ENCODE data around the gene ZNF821.
"Not testable (repeated sequence)": the region's sequence is repeated elsewhere in the genome, so short reads cannot be mapped to it uniquely, and the experiment has no call there.

Gene ZNF821

DNA sequence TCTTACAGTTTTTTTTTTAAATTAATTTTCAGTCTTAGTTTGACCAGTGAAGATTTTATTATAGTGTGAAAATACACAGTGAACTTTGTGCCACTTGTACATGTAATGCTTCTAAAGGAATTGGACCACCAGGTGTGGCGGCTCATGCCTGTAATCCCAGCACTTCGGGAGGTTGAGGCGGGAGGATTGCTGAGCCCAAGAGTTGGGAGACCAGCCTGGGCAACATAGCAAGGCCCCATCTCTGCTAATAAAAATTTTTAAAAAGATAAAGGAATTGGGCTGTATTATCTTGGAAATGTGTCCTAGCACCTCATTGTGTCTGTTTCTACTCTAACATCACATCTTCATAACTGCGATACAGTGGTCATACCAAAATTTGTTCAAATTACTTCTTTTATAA lies 15.2 kb upstream of the ZNF821 start:
- no peak for DNase-seq

DNA sequence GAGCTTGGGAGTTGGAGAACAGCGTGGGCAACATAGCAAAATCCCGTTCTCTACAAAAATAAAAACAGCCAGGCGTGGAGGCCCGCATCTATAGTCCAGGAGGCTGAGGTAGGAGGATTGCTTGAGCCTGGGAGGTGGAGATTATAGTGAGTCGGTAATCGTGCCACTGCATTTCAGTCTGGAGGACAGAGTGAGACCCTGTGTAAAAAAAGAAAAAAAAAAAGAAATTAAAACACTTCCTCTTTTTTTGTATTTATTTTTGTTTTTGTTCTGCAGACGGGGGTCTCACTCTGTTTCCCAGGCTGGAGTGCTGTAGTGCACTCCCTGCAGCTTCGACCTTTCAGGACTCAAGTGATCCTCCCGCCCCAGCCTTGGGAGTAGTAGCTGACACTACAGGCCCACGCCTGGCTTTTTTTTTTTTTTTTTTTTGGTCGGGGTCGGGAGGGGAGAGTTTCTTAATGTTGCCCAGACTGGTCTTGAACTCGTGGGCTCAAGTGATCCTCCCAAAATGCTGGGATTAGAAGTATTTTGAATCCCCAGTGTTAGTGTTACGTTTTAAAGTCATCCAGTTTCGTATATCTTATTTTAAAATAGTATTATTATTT lies 12.9 kb upstream of the ZNF821 start:
- no peak for DNase-seq

DNA sequence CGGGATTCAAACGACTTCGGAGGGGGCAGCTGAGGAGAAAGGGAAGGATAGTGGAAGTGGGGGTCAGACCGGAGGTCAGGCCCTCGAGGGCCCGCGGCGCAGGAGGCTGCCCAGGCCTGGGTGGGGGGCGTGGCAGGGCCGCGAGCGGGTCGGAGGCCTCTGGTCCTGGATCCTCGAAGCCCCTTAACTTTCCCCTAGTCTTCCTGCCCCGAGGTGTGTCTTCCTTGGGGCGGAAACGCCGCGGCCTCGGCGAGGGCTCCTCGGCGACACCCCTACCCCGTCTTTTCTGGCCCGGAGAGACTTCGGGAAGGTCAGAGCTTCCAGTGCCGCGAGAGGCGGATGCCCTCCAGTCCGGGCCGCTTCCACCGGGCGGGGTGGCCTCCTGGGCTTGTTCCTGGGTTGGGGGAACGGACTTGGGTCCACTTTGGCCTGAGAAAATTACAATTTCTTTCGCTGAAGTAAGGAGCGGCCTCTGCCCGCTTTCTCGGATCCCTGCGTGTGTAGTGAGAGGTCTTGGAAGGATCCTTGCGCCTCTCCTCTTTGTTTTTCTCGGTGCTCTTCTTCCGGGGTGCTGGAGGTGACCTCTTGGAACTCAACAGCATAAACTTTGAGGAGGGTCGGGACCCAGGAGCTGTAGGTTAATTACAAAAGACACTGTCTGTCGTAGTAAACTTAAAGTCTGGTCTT lies 11.8 kb upstream of the ZNF821 start:
- DNase-seq, result peak in 1 of 2 donors; percentile 15

DNA sequence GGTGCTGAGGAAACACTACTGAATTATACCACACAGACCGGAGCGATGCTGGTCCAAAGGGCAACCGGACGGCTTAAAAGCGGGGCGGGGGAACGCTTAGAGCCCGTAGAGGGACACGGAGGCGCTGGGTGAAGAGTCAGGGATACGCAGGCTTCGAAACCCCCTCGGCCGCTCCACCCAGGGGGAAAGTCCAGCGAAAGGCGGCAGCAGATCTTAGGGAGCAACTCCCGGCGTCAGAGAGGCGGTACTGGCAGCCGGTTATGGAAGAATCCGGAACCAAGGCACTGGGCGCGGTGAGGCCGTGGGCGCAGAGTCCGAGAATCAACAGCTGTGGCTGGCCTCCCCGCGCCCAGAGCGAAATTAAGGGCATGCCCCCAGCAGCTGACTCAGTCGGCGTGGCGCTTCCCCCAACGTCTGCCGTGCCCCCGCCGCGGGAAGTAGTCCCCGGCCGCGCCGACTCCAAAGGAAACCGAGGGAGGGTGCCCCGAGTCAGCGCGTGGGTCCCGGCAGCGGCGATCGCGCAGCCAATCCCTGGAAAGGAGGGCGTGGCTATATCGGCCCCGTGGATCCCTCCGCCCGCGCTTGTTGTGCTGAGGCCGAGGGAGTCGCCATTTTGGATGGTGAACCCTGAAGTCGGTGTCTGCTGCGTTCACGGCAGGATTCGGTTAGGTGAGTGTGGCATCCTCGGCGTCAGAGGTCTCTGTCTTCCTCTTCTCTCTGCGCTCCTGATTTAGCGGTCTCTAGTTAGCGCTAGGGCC lies 11.1 kb upstream of the ZNF821 start, which contains the start of gene IST1:
IST1 (plus strand) TSS at position 611 of the 758 bp plus-strand sequence. CDS start 20,110 bp downstream, outside the sequence.
- peak; percentile 93 to 95 for DNase-seq

DNA sequence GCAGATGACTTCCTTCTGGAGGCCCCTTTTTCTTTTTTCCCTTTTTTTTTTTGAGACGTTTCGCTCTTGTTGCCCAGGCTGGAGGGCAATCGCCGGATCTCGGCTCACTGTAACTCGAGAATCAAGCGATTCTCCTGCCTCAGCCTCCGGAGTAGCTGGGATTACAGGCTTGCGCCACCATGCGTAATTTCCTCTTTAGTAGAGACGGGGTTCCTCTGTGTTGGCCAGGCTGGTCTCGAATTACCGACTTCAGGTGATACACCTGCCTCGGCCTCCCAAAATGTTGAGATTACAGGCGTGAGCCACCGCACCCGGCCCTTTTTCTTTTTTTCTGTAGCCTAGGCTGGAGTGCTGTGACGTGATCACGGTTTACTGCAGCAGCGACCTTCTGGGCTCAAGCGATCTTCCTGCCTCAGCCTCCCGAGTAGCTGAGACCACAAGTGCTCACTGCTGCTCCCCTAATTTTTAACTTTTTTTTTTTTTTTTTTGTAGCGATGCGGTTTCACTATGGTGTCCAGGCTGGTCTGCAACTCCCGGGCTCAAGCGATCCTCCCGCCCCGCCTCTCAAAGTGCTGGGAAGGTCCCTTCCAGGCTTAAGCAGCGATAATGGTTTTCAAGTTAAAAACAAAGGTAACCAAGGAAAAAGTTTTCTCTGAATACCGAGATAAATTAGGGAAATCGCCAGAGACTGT lies 10.4 kb upstream of the ZNF821 start:
- DNase-seq, result peak; percentile 20 to 33

DNA sequence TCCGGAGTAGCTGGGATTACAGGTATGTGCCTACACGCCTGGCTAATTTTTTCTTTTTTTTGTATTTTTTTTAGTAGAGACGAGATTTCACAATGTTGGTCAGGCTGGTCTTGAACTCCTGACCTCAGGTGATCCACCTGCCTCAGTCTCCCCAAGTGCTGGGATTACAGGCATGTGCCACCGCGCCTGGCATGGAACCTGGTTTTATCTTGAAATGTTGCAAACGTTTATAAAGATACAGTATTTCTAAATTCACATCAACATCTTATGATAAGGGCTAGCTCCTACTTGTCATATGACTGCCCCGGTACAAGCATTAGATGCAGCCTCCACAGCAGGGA lies 9.9 kb upstream of the ZNF821 start:
- no peak for DNase-seq

DNA sequence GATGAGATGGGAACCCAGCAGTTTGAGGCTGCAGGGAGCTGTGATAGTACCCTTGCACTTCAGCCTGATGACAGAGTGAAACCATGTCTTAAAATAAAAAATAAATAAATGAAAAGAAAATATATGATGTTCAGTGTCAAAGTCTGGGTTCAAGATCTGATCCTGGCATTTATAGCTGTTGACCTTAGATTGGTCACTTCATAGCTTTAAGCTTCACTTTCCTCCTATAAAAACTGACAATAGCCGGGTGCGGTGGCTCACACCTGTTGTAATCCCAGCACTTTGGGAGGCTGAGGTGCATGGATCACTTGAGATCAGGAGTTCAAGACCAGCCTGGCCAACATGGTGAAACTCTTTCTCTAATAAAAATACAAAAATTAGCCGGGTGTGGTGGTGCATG lies 5.2 kb upstream of the ZNF821 start:
- DNase-seq, result no peak

DNA sequence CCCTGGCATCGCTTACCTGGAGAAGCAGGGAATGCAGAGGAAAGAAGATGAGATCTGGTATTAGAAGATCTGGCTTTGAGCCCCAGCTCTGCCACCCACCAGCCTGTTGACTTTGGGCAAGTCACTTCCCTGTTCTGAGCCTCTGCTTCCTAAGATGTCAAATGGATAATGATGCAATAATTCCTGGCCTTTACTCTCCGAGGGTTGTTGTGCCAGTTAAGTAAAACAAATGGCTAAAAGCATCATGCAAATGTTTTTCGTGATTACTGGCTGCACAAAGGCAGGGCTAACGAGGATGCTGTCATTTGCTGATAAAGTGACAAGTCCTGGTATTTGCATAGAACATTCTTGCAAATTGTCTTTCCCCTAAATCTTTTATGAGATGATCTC lies 1.3 kb upstream of the ZNF821 start:
- no peak for DNase-seq

DNA sequence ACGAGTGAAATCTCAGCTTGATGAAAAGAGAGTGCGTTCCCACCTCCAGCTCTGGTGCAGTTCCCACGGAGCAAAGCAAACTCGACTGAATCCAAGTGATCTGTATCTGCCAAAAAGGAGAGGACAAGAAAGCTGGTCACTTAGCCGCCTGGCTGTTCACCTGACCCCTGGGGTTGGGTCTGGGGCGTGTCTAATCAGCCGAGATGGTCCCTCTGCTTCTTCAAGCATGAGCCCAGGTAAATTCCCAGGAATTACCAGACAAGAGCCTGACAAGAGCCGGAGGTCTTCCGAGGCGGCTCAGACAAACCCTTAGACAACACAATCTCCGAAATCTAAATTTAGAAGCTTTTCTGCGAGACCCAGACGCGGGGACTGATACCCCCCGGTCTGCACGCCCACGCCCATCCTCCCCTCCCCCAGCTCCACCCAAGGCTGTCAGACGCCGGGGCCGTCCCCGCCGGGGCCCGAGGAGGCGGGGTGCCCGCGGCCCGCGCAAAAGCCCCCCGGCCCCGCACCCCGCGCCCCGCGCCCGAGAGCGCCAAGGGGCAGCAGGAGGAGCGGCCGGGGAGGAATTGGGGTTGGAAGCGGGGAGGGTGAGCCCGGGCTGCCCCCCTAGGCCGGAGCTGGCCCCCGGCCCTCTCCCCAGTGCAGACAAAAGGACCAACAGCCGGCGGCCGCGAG lies 674 bp downstream of the ZNF821 start:
- peak; percentile 17 to 39 for DNase-seq

DNA sequence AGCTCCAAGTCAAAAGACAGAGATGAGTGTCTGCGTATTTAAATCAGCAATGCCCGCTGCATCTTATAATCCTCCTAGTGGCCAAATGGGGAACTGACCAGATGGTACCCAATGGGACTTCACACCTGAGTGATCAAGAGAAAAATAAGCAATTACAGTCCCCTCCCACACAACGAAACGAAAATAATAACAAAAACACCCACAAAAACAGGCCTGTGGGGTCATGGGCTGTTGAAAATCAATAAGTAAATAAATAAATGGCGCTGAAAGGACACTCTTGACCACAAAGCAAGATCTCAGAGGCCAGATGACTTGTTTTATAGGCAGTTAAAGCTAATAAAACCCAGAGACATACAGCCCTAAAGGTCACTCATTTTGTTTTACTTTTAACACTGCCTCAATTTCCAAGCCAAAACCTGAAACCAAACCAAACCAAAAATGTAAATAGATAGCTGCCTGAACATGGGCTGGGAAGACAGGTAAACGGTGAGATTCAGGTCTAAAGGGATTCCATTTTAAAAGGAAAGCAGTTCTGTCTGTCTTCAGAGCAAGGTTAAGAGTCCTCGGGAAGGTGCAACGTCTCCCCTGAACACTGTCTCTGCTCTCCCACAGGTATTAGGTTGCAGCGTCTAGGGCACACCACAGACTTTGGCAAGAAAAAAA lies 1.3 kb downstream of the ZNF821 start:
- peak; percentile 75 to 84 for DNase-seq

DNA sequence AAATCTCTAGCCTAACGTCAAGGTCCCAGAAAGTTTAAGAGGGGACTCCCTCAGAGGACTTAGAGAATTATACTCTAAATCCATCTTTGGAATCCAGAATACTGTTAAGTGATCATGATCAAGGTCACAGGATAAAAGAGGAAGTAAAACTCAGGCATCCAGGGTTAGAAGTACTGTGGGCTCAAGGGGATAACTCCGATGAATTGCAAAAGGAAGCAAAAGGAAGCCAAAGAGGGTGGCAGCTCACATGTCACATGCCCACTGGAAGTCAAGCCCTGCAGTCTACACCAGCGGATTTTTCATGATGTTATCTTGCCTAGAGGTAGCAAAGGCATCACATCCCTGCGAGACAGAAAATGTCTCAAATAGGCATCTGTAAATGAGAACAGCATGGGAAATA lies 3.8 kb downstream of the ZNF821 start:
- DNase-seq, result no peak

DNA sequence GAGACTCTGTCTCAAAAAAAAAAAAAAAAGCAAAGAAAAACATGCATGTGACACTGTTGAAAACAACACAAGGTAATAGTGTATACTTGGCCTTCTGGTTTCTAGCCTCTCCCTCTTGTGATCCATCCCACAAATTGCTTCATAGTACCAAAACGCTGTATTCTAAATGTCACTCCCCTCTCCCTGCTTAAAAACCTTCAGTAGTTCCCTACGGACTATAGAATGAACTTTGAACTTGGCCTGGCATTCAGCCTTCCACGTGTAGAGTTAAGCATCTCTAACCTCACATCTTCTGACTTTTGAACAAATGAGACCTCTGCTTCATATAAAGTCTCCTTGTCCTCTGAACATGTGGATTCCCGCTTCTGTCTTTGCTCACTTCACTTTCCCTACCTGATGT lies 5.1 kb downstream of the ZNF821 start:
- no peak for DNase-seq

DNA sequence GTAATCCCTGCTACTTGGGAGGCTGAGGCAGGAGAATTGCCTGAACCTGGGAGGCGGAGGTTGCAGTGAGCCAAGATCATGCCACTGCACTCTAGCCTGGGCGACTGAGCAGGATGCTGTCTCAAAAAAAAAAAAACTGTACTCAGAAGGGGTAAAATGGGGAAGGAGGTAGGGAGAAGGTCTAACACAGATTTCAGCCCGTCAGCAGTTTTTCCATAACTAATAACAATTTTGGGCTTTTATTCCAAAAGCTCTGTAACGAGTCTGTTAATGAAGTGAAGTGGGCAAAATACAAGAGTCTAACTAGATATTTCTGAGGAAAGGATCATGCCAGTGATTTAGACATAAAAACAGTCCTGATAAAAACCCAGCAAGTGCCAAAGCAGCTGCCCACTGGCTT lies 10.8 kb downstream of the ZNF821 start:
- no peak for DNase-seq

DNA sequence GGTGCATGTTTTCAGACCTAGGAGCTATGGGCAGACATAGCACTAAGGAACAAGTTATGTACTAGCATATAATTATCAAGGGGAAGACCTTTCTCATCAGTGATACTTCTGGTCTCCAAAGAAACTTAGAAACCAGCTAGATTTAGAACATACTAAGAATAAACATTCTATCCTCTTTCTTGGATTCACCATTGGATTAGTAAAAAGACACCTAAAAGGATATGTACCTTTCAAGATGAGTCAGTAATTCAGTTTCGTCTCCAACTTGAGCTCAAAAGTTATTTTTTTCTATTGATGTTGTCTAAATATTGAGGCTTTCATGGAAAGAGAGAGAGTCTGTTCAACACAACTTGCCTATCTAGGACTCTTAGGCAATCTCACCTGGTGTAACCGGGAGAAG lies 13.2 kb downstream of the ZNF821 start:
- no peak for DNase-seq

DNA sequence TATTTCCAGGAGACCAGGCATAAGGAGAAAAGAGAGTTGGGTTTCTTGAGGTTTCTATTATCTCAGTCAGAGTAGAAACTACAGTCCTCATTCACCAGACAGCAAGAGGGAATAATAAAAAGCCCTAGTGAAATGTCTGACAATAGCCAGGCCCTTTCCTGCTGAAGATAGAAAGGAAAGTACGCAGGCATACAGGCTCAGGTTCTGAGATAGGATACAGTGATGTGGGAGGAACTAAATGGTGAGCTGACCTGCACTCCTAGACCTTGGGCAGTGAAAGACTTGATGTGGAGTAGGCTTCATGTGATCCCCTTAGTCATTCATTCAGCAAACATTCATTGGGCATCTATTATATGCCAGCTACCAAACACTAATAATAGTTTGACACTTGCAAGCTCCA lies 14.9 kb downstream of the ZNF821 start:
- no peak for DNase-seq

DNA sequence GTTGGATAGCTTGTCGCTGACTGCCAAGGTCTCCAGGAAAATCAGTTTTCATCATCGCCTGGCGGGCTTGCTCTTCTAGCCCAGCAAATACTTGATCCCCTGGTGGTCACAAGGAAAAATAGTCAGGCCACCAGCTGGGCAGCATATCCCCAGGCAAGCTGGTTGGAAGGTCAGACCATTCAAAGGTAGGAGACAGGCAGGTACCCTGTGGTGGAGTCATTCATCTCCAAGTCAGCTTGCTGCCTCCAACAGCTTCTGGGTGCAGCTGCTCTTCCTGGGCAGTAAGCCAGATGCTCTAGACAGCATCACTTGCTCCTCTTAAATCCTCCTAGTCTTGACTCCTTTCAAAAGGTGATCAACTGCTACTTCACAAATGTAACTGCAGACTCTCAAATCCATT lies 16.0 kb downstream of the ZNF821 start:
- DNase-seq, result no peak

DNA sequence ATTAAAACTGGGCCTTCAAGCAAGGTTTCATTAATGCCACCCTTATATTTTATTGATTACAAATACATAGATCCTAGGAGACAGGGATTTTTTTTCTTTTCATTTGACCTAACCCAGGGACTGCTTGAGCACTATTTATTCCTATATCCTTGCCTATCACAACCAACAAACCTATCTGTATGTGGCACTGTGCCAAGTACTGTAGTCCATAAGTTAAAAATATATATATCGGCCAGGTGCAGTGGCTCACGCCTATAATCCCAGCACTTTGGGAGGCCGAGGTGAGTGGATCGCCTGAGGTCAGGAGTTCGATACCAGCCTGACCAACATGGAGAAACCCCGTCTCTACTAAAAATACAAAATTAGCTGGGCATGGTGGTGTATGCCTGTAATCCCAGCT lies 16.8 kb downstream of the ZNF821 start:
- not testable (repeated sequence) for DNase-seq

DNA sequence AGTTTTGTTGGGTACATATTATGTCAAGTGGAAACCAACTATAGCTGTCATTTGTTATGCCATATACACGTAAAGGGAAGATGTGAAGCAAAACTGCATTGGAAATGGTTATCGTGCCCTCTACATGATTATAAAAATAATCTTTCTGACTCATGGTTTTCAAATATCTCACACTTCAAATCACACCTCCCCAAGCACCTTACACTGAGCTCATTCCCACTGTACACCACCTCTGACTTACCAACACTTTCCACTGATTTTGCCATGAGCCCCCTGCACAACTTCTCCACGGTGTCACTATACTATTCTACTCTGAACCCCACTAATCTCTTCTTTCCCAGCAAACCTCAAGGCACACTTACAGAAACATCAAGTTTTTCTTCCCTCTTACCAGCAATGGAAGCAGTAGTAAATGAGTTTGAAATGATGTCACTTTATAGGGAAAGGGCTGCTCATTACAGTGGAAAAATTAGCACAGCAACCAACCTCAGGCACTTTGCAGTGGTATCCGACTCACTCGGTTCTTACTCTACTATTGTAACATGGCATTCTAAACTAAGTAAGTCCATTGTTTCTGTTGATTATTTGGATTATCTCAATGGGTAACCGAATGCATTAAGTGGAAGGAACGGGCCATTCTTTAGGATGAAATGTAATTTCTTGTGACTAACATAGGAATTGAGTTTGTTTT lies 18.7 kb downstream of the ZNF821 start:
- DNase-seq, result no peak

DNA sequence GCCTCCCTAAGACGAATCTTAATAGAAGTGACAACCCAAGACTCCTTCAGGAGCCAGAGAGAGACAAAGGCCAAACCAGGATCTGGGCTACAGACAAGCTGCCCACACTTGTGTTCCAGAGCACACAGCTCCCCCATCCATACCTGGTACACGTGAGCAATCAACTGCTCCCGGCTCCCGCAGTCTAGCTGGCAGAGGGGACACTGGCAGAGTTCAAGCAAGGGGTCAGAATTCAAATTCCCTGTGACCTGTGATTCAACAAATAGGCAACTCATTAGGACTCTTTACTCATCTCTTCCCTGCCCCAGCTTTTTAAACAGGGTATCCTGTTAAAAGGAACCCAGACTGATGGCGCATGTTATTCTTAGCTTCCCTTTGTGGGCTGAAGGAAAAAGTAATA lies 20.0 kb downstream of the ZNF821 start:
- DNase-seq, result no peak

DNA sequence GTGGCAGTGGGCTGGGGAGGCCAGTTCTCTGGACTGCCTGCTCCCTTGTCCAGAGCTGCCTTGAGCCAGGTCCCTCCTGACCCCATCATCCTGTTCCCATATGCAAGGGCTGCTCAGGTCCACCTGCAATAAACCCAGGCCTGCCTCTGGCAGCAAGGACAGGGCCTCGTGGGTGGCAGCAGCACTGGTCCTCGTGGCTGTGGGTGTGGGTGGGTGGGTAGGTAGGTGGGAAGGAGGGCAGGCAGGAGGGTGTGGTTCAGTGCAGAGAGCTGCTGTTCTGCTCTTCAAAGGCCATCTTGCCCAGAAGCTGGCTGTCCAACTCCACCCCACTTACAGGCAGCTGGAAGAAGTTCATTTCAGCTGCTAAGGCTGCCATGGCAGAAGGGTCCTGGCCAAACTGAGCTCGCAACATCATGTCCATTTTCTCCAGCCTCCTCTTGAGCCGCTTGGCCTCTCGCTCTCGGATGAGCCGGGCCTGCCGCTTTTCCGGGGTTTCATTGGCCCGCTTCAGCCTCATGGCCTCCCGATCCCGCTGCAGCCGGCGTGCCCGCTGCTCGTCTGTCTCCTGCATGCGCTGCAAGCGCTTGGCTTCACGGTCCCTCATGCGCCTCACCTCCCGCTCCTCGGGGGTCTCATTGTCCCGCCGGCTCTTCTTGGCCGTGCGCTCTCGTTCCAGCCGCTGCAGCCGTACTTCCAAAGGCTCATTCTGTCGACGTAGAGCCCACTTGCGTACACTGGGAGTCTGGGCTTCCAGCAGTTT lies 24.0 kb downstream of the ZNF821 start:
- DNase-seq, result no peak

Measured in stimulated activated CD4-positive, alpha-beta T cell treated with anti-CD3 and anti-CD28 coated beads, Interleukin-2, amount 100 ng/mL, for 48 hours (primary cell).